SK-N-SH (cell line): ENCODE data around the gene MRPL18.

ENCODE experiments used
- ELF1 ChIP-seq: IDR thresholded peaks from 2 replicates; pipeline ENCODE4 v1.4.0; 2012
- EP300 ChIP-seq, 2 experiments: IDR thresholded peaks; 2 replicates each; pipeline versions ENCODE4 v1.4.0 to v1.6.1; 2012; ENCODE audit warnings: borderline replicate concordance in 1 of 2, low read depth in 1 of 2, low read length in 1 of 2
- EZH2phosphoT487 ChIP-seq: fragments of 200-600 bp; sonication (generic); IDR thresholded peaks from 2 replicates; pipeline ENCODE4 v1.6.1; 2017; ENCODE audit warnings: low read depth, mixed run types, mild to moderate bottlenecking, antibody characterized with exemption, moderate library complexity, borderline replicate concordance
- JUND ChIP-seq: IDR thresholded peaks from 2 replicates; pipeline ENCODE4 v1.4.0; 2012
- NFIC ChIP-seq: IDR thresholded peaks from 2 replicates; pipeline ENCODE4 v1.4.0; 2012; ENCODE audit warnings: borderline replicate concordance
- PBX3 ChIP-seq: IDR thresholded peaks from 2 replicates; pipeline ENCODE4; 2012
- POLR2AphosphoS5 ChIP-seq: IDR thresholded peaks from 2 replicates; pipeline ENCODE4 v1.6.1; 2012; ENCODE audit warnings: low read depth, low read length
- RCOR1 ChIP-seq: fragments of 150-350 bp; IDR thresholded peaks from 2 replicates; pipeline ENCODE4 v1.6.1; 2017; ENCODE audit warnings: antibody characterized with exemption, low read length
- RXRA ChIP-seq: IDR thresholded peaks from 2 replicates; pipeline ENCODE4 v1.4.0; 2012; ENCODE audit warnings: low read depth, mild to moderate bottlenecking, borderline replicate concordance
- TAF1 ChIP-seq: IDR thresholded peaks from 2 replicates; pipeline ENCODE4 v1.6.1; 2012; ENCODE audit warnings: low read depth, mild to moderate bottlenecking, low read length, moderate library complexity, borderline replicate concordance
- TCF12 ChIP-seq: IDR thresholded peaks from 2 replicates; pipeline ENCODE4 v1.4.0; 2012
- USF2 ChIP-seq: fragments of 150-350 bp; IDR thresholded peaks from 2 replicates; pipeline ENCODE4 v1.6.1; 2017; ENCODE audit warnings: antibody characterized with exemption, low read length, low read depth, borderline replicate concordance
- TF ChIP-seq, protein P1 (sequence below): fragments of 200-600 bp; sonication (generic); IDR thresholded peaks from 2 replicates; pipeline ENCODE4 v1.6.1; 2017; ENCODE audit warnings: antibody characterized with exemption, mild to moderate bottlenecking, moderate library complexity

DNA sequence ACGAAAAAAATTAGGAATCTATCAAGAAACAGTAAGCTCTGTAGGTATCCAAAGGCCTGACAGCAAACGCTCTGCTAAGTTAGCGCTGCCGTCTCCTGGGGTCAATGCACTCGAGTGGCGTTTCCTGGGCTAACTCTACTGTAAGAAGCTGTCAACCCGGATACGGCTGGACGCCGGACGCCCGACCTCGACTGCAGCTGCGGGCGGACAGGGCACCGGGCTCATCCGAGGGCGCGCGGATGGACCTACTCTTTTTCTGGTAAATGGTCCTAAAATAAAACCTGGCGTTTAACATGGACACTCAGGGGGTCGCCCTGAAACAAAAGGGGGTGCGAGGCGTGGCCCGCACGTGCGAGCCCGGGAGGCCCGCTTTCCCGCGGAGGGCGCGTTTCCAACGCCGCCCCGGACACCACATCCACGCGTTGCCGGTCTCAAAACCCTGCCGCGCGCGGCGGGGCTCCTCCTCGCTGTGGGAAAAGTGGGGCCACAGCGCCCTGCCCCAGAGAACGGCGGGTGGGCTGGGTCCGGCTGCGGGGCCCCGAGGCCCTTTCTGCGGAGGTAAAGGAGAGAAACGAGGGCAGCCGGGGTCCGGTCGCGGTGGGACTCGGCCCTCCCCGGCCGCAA, 1.4 kb upstream of the MRPL18 start:
- TF ChIP-seq RXRA (no peak), RCOR1 (no peak), EZH2phosphoT487 (no peak), NFIC (no peak), JUND (no peak), EP300 (IDR thresholded peaks at IDR 0.05; ENCODE audit: borderline replicate concordance in 1 of 2, low read depth in 1 of 2, low read length in 1 of 2) (no peak), TCF12 (no peak), POLR2AphosphoS5 (no peak), PBX3 (no peak), ELF1 (no peak), TAF1 (no peak), USF2 (no peak)
- TF ChIP-seq, protein P1, sequence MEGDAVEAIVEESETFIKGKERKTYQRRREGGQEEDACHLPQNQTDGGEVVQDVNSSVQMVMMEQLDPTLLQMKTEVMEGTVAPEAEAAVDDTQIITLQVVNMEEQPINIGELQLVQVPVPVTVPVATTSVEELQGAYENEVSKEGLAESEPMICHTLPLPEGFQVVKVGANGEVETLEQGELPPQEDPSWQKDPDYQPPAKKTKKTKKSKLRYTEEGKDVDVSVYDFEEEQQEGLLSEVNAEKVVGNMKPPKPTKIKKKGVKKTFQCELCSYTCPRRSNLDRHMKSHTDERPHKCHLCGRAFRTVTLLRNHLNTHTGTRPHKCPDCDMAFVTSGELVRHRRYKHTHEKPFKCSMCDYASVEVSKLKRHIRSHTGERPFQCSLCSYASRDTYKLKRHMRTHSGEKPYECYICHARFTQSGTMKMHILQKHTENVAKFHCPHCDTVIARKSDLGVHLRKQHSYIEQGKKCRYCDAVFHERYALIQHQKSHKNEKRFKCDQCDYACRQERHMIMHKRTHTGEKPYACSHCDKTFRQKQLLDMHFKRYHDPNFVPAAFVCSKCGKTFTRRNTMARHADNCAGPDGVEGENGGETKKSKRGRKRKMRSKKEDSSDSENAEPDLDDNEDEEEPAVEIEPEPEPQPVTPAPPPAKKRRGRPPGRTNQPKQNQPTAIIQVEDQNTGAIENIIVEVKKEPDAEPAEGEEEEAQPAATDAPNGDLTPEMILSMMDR, result no peak
